Measurements from ENCODE around the gene CCDC73.
"Not testable (repeated sequence)": the region's sequence is repeated elsewhere in the genome, so short reads cannot be mapped to it uniquely, and the experiment has no call there.

The CCDC73 gene

GRCh38 chr11:32827276-32827675 lies 32.8 kb upstream of the CCDC73 start:
- TF ChIP-seq CTCF (IDR thresholded peaks at IDR 0.05; ENCODE audit: low read depth, low read length, poor library complexity, severe bottlenecking): no peak
- H3F3A ChIP-seq (ENCODE audit: control insufficient read depth, insufficient read depth): no peaks in the 10 kb centered on the region
- peaks cover 27% of the 10 kb centered on the region for H3K27me3 ChIP-seq (ENCODE audit: control insufficient read depth, low read length)
- no peaks in the 10 kb centered on the region for H3K9me3 ChIP-seq (ENCODE audit: control insufficient read depth, insufficient read depth, low read length)
- no peaks in the 10 kb centered on the region for H3K36me3 ChIP-seq (ENCODE audit: control insufficient read depth, low read length)
- H3K4me3 ChIP-seq (ENCODE audit: low read length): no peak overlapping the region
- no peak overlapping the region for H3K27ac ChIP-seq (ENCODE audit: low read depth, low read length)
- H3K4me2 ChIP-seq (ENCODE audit: low read length): no peak overlapping the region
- H3K79me2 ChIP-seq (ENCODE audit: control insufficient read depth, low read length): no peaks in the 10 kb centered on the region
- H3K9me2 ChIP-seq (replicated peaks; ENCODE audit: control insufficient read depth, low read length): no peaks in the 10 kb centered on the region
- 0 out of 2 replicates have a peak, but pooled peaks cover 2% of the 10 kb centered on the region for H3K4me1 ChIP-seq (ENCODE audit: control insufficient read depth, low read length)
- no peaks in the 10 kb centered on the region for H4K20me1 ChIP-seq (ENCODE audit: control insufficient read depth, insufficient read depth, low read depth, low read length)

- H4K20me1 ChIP-seq (ENCODE audit: control insufficient read depth, insufficient read depth, low read depth, low read length): no peaks in the 10 kb centered on the region
- no peak overlapping the region for H3K4me2 ChIP-seq (ENCODE audit: low read length)
- H3F3A ChIP-seq (ENCODE audit: control insufficient read depth, insufficient read depth): no peaks in the 10 kb centered on the region
- H3K27me3 ChIP-seq (ENCODE audit: control insufficient read depth, low read length): peaks cover 24% of the 10 kb centered on the region
- H3K27ac ChIP-seq (ENCODE audit: low read depth, low read length): no peak overlapping the region
- TF ChIP-seq CTCF (IDR thresholded peaks at IDR 0.05; ENCODE audit: low read depth, low read length, poor library complexity, severe bottlenecking): no peak
- no peak for TF ChIP-seq EZH2phosphoT487 (IDR thresholded peaks at IDR 0.05; ENCODE audit: borderline replicate concordance, low read length)
- H3K4me3 ChIP-seq (ENCODE audit: low read length): no peak overlapping the region
- H3K9me3 ChIP-seq (ENCODE audit: control insufficient read depth, insufficient read depth, low read length): no peaks in the 10 kb centered on the region
- H3K79me2 ChIP-seq (ENCODE audit: control insufficient read depth, low read length): no peaks in the 10 kb centered on the region
- H3K4me1 ChIP-seq (ENCODE audit: control insufficient read depth, low read length): 0 out of 2 replicates have a peak, but pooled peaks cover 2% of the 10 kb centered on the region
- H3K9me2 ChIP-seq (replicated peaks; ENCODE audit: control insufficient read depth, low read length): no peaks in the 10 kb centered on the region
- no peaks in the 10 kb centered on the region for H3K36me3 ChIP-seq (ENCODE audit: control insufficient read depth, low read length)
Measured at GRCh38 chr11:32826113-32826512, 31.7 kb upstream of the CCDC73 start.

GRCh38 chr11:32823617-32824016 lies 29.2 kb upstream of the CCDC73 start:
- H3K9me3 ChIP-seq (ENCODE audit: control insufficient read depth, insufficient read depth, low read length); H3K4me1 ChIP-seq (ENCODE audit: control insufficient read depth, low read length); H3K4me3 ChIP-seq (ENCODE audit: low read length); H3K27ac ChIP-seq (ENCODE audit: low read depth, low read length); H3K4me2 ChIP-seq (ENCODE audit: low read length); H3K9me2 ChIP-seq (replicated peaks; ENCODE audit: control insufficient read depth, low read length); H4K20me1 ChIP-seq (ENCODE audit: control insufficient read depth, insufficient read depth, low read depth, low read length); H3F3A ChIP-seq (ENCODE audit: control insufficient read depth, insufficient read depth); H3K79me2 ChIP-seq (ENCODE audit: control insufficient read depth, low read length); H3K27me3 ChIP-seq (ENCODE audit: control insufficient read depth, low read length); H3K36me3 ChIP-seq (ENCODE audit: control insufficient read depth, low read length): not testable (repeated sequence)

GRCh38 chr11:32821917-32822560 lies 27.6 kb upstream of the CCDC73 start:
- TF ChIP-seq CTCF (IDR thresholded peaks at IDR 0.05; ENCODE audit: low read depth, low read length, poor library complexity, severe bottlenecking) (no peak), EZH2phosphoT487 (IDR thresholded peaks at IDR 0.05; ENCODE audit: borderline replicate concordance, low read length) (no peak)
- no peaks in the 10 kb centered on the region for H3K79me2 ChIP-seq (ENCODE audit: control insufficient read depth, low read length)
- H3K4me2 ChIP-seq (ENCODE audit: low read length): no peak overlapping the region
- H3K27me3 ChIP-seq (ENCODE audit: control insufficient read depth, low read length): no peaks in the 10 kb centered on the region; the same call in 1 of the 2 replicates
- no peak overlapping the region for H3K27ac ChIP-seq (ENCODE audit: low read depth, low read length)
- no peak overlapping the region for H3K4me3 ChIP-seq (ENCODE audit: low read length)
- no peaks in the 10 kb centered on the region for H3K9me3 ChIP-seq (ENCODE audit: control insufficient read depth, insufficient read depth, low read length)
- no peaks in the 10 kb centered on the region for H3K4me1 ChIP-seq (ENCODE audit: control insufficient read depth, low read length)
- H3F3A ChIP-seq (ENCODE audit: control insufficient read depth, insufficient read depth): no peaks in the 10 kb centered on the region
- H3K36me3 ChIP-seq (ENCODE audit: control insufficient read depth, low read length): no peaks in the 10 kb centered on the region
- no peaks in the 10 kb centered on the region for H3K9me2 ChIP-seq (replicated peaks; ENCODE audit: control insufficient read depth, low read length)
- no peaks in the 10 kb centered on the region for H4K20me1 ChIP-seq (ENCODE audit: control insufficient read depth, insufficient read depth, low read depth, low read length)
